ENCODE data around the gene OR13C5.

OR13C5 gene

GRCh38 chr9:104580562-104580961, 18.7 kb downstream of the OR13C5 start:
- TF ChIP-seq CTCF (IDR thresholded peaks at IDR 0.05): no peak
- Mint-ChIP-seq H3K27ac (no peak overlapping the region), H3K4me1 (no peaks in the 10 kb centered on the region), H3K4me3 (no peak overlapping the region), H3K9me3 (no peaks in the 10 kb centered on the region), H3K36me3 (ENCODE audit: low read depth) (no peaks in the 10 kb centered on the region), H3K27me3 (ENCODE audit: low read depth, poor library complexity) (no peaks in the 10 kb centered on the region)
- no peak for DNase-seq

GRCh38 chr9:104577263-104577662, 21.9 kb downstream of the OR13C5 start:
- TF ChIP-seq CTCF (IDR thresholded peaks at IDR 0.05): no peak
- Mint-ChIP-seq H3K27me3 (ENCODE audit: low read depth, poor library complexity) (peaks cover 3% of the 10 kb centered on the region), H3K27ac (no peak overlapping the region), H3K4me3 (no peak overlapping the region), H3K4me1 (no peaks in the 10 kb centered on the region), H3K9me3 (peaks cover 18% of the 10 kb centered on the region), H3K36me3 (ENCODE audit: low read depth) (no peaks in the 10 kb centered on the region)
- no peak for DNase-seq

- H3K9me3 Mint-ChIP-seq: peaks cover 28% of the 10 kb centered on the region
- no peak for TF ChIP-seq CTCF (IDR thresholded peaks at IDR 0.05)
Measured at GRCh38 chr9:104575456-104575855, 23.8 kb downstream of the OR13C5 start.

GRCh38 chr9:104572612-104573011, 26.6 kb downstream of the OR13C5 start:
- Mint-ChIP-seq H3K36me3 (ENCODE audit: low read depth) (no peaks in the 10 kb centered on the region), H3K4me1 (no peaks in the 10 kb centered on the region), H3K27me3 (ENCODE audit: low read depth, poor library complexity) (peaks cover 3% of the 10 kb centered on the region), H3K27ac (no peak overlapping the region), H3K9me3 (peaks cover 28% of the 10 kb centered on the region), H3K4me3 (no peak overlapping the region)
- no peak for DNase-seq
- no peak for TF ChIP-seq CTCF (IDR thresholded peaks at IDR 0.05)

More at GRCh38 chr9:104575456-104575855, 23.8 kb downstream of the OR13C5 start:
- Mint-ChIP-seq H3K4me3 (no peak overlapping the region), H3K27ac (no peak overlapping the region), H3K36me3 (ENCODE audit: low read depth) (no peaks in the 10 kb centered on the region), H3K27me3 (ENCODE audit: low read depth, poor library complexity) (peaks cover 3% of the 10 kb centered on the region), H3K4me1 (no peaks in the 10 kb centered on the region)
- DNase-seq: no peak

- no peak for DNase-seq
- no peak for TF ChIP-seq CTCF (IDR thresholded peaks at IDR 0.05)
- Mint-ChIP-seq H3K4me3 (no peak within 1 kb of the TSS), H3K4me1 (no peaks in the 10 kb centered on the region), H3K36me3 (ENCODE audit: low read depth) (no peaks in the 10 kb centered on the region), H3K9me3 (peaks cover 24% of the 10 kb centered on the region), H3K27ac (no peak within 1 kb of the TSS), H3K27me3 (ENCODE audit: low read depth, poor library complexity) (no peaks in the 10 kb centered on the region)
Measured at GRCh38 chr9:104568868-104569267, 30.3 kb downstream of the OR13C5 start, which contains the start of gene OR13C8. TSS of gene OR13C8 (plus strand) at chr9:104569168. CDS start at chr9:104569168, 0 bp downstream.

GRCh38 chr9:104564358-104564757, 34.9 kb downstream of the OR13C5 start:
- H3K9me3 Mint-ChIP-seq: peaks cover 6% of the 10 kb centered on the region
- no peaks in the 10 kb centered on the region for H3K36me3 Mint-ChIP-seq (ENCODE audit: low read depth)
- no peaks in the 10 kb centered on the region for H3K27me3 Mint-ChIP-seq (ENCODE audit: low read depth, poor library complexity)
- DNase-seq: no peak
- no peak overlapping the region for H3K27ac Mint-ChIP-seq
- H3K4me1 Mint-ChIP-seq: no peaks in the 10 kb centered on the region
- H3K4me3 Mint-ChIP-seq: no peak overlapping the region
- TF ChIP-seq CTCF (IDR thresholded peaks at IDR 0.05): no peak
